ENCODE data around the gene SMYD3. TPM values are rescaled to one million over a fixed set of nuclear protein-coding genes. Genes with fewer than 3 reads are reported as not detected.

SMYD3 gene
- total RNA-seq, 1 experiment from 2014 or later, result 25.5 TPM

DNA sequence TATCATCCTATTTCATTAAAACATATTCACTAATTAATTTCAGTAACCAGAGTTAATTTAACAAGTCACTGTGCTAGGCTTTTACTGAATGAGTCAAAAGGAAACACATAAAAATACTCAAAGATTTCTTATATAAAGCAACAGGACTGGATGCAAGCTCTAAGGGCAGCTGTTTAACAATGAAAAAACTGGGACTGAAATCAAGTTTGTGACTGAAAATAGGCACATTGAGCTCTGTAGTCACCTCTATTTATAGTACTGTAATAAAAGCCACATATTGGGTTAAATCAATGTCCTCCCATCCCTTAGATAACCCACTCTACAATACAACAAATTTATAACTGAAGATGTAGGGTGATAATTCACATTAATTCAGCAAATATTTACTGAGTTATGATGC, 52.4 kb downstream of the SMYD3 start:
- Histone ChIP-seq H3K9ac (ENCODE audit: extremely low read depth, insufficient read length, low read length) (no peak overlapping the region), H3K4me1 (ENCODE audit: insufficient read depth, low read length) (no peaks in the 10 kb centered on the region), H3K79me1 (ENCODE audit: insufficient read depth, low read depth, low read length, poor library complexity, severe bottlenecking) (no peaks in the 10 kb centered on the region), H2AFZ (ENCODE audit: low read length) (no peak overlapping the region), H4K91ac (ENCODE audit: insufficient read length, low read depth, low read length) (no peak overlapping the region), H2BK120ac (ENCODE audit: low read depth, low read length, poor library complexity, severe bottlenecking) (no peak overlapping the region), H3K23me2 (ENCODE audit: insufficient read length, low read depth, low read length, poor library complexity, severe bottlenecking) (no peaks in the 10 kb centered on the region), H2BK15ac (ENCODE audit: low read depth, low read length) (no peak overlapping the region), H2BK12ac (ENCODE audit: insufficient read length, low read depth, low read length) (no peak overlapping the region), H3K14ac (ENCODE audit: insufficient read depth, low read length) (no peak overlapping the region), H3K27ac (ENCODE audit: insufficient read length, low read depth, low read length) (no peak overlapping the region), H3K4me2 (ENCODE audit: insufficient read depth, insufficient read length, low read length) (no peak overlapping the region), H3K18ac (ENCODE audit: insufficient read length, low read depth, low read length) (no peak overlapping the region), H3K27me3 (ENCODE audit: insufficient read depth, low read length) (no peaks in the 10 kb centered on the region), H3K9me3 (ENCODE audit: control insufficient read depth, low read depth, low read length) (no peaks in the 10 kb centered on the region), H4K20me1 (ENCODE audit: control insufficient read depth, insufficient read depth, insufficient read length) (no peaks in the 10 kb centered on the region), H3K4ac (ENCODE audit: low read depth, low read length) (no peak overlapping the region), H3K56ac (ENCODE audit: insufficient read length, low read depth, low read length) (no peak overlapping the region), H3K79me2 (ENCODE audit: insufficient read depth, low read length) (no peaks in the 10 kb centered on the region), H3K23ac (ENCODE audit: insufficient read length, low read depth, low read length) (no peak overlapping the region), H4K5ac (ENCODE audit: insufficient read length, low read depth, low read length) (no peak overlapping the region), H3T11ph (ENCODE audit: low read length) (no peak overlapping the region), H2BK5ac (ENCODE audit: insufficient read length, low read length) (no peak overlapping the region), H2BK20ac (ENCODE audit: low read depth, low read length, poor library complexity, severe bottlenecking) (no peak overlapping the region), H2AK5ac (ENCODE audit: insufficient read length, low read length) (no peak overlapping the region), H4K8ac (replicated peaks; ENCODE audit: insufficient read length, low read depth, low read length) (no peak overlapping the region)
- TF ChIP-seq, protein P1, sequence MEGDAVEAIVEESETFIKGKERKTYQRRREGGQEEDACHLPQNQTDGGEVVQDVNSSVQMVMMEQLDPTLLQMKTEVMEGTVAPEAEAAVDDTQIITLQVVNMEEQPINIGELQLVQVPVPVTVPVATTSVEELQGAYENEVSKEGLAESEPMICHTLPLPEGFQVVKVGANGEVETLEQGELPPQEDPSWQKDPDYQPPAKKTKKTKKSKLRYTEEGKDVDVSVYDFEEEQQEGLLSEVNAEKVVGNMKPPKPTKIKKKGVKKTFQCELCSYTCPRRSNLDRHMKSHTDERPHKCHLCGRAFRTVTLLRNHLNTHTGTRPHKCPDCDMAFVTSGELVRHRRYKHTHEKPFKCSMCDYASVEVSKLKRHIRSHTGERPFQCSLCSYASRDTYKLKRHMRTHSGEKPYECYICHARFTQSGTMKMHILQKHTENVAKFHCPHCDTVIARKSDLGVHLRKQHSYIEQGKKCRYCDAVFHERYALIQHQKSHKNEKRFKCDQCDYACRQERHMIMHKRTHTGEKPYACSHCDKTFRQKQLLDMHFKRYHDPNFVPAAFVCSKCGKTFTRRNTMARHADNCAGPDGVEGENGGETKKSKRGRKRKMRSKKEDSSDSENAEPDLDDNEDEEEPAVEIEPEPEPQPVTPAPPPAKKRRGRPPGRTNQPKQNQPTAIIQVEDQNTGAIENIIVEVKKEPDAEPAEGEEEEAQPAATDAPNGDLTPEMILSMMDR (conservative IDR thresholded peaks at IDR 0.05), result no peak
- Mint-ChIP-seq H3K4me3 (no peak overlapping the region), H3K4me1 (peaks cover 6 to 7% of the 10 kb centered on the region in 2 experiments; a peak in 2 of 4 replicates), H3K27ac (no peak overlapping the region; a peak in 1 of 7 replicates), H3K9me3 (no peaks in the 10 kb centered on the region), H3K27me3 (ENCODE audit: low read depth) (no peaks in the 10 kb centered on the region), H3K36me3 (ENCODE audit: insufficient read depth in 1 of 3, low read depth in 3 of 3) (no peaks in the 10 kb centered on the region)
- no peak for DNase-seq

Measured in H9 (cell line).